Measurements from ENCODE around the gene KAZN. TPM values are rescaled to one million over a fixed set of nuclear protein-coding genes. Genes with fewer than 3 reads are reported as not detected.

The KAZN gene
- total and polyA plus RNA-seq, 11 donors: 0.65 to 6.5 (median 2.3) TPM

DNA sequence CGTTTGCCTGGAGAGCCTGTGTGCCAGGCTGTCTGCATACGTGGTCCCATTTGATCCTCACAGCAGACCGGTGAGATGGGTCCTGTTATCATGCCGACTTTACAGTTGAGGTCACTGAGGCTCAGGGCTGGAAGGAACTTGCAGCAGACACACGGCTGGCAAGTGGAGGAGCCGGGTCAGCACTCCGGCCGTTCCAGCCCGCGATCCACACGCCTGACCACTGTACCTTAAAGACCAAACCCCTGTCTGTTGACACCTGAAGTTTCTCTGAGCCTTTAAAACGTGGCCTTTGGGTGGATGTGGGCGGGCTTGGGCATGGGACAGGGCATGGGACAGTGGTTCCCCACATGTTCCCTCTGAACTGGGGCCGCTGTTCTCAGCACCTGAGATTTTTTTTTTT lies 383.5 kb downstream of the KAZN start:
- 90 to 97% (median 93%) methylated on average over 14 of the region's 14 CpGs for WGBS, 4 donors
- no peak for TF ChIP-seq POLR2A (IDR thresholded peaks at IDR 0.05)
- TF ChIP-seq, protein P1, sequence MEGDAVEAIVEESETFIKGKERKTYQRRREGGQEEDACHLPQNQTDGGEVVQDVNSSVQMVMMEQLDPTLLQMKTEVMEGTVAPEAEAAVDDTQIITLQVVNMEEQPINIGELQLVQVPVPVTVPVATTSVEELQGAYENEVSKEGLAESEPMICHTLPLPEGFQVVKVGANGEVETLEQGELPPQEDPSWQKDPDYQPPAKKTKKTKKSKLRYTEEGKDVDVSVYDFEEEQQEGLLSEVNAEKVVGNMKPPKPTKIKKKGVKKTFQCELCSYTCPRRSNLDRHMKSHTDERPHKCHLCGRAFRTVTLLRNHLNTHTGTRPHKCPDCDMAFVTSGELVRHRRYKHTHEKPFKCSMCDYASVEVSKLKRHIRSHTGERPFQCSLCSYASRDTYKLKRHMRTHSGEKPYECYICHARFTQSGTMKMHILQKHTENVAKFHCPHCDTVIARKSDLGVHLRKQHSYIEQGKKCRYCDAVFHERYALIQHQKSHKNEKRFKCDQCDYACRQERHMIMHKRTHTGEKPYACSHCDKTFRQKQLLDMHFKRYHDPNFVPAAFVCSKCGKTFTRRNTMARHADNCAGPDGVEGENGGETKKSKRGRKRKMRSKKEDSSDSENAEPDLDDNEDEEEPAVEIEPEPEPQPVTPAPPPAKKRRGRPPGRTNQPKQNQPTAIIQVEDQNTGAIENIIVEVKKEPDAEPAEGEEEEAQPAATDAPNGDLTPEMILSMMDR (IDR thresholded peaks at IDR 0.05): no peak
- Histone ChIP-seq H3K27me3 (no peaks in the 10 kb centered on the region), H3K4me1 (no peaks in the 10 kb centered on the region), H3K36me3 (no peaks in the 10 kb centered on the region), H3K27ac (no peak overlapping the region), H3K9me3 (no peaks in the 10 kb centered on the region), H3K4me3 (no peak overlapping the region)
- ATAC-seq (no peak), DNase-seq (no peak)
- intact Hi-C loops (cut with DNase I): no loop called here

DNA sequence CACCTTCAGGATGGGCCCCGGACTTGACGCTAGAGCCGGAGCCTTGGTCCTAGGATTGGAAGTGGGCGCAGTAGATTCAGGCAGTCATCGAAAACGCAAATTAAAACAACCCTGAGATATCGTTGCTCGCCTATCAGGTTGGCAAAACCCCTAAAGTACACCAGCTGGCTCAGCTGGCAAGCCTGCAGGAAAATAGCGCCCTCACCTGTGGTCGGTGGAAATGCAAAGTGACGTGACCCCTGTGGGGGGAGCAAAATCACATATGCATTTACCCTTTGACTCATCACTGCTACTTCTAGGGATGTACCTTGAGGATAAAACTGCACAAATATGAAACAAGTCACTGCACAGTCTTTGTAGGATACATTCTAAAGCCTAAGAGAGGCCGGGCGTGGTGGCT lies 384.8 kb downstream of the KAZN start:
- H3K4me3 ChIP-seq: no peak overlapping the region
- DNase-seq: no peak
- H3K27ac ChIP-seq: no peak overlapping the region
- TF ChIP-seq, protein P1 (IDR thresholded peaks at IDR 0.05): no peak
- no peak for TF ChIP-seq POLR2A (IDR thresholded peaks at IDR 0.05)
- no peaks in the 10 kb centered on the region for H3K9me3 ChIP-seq
- no peaks in the 10 kb centered on the region for H3K36me3 ChIP-seq
- intact Hi-C loops (cut with DNase I): no loop called here
- ATAC-seq: no peak
- WGBS, 4 donors: 91 to 92% (median 91%) methylated on average over 13 of the region's 13 CpGs
- no peaks in the 10 kb centered on the region for H3K27me3 ChIP-seq
- peaks cover 0 to 6% (median 0%) of the 10 kb centered on the region in 12 donors for H3K4me1 ChIP-seq

DNA sequence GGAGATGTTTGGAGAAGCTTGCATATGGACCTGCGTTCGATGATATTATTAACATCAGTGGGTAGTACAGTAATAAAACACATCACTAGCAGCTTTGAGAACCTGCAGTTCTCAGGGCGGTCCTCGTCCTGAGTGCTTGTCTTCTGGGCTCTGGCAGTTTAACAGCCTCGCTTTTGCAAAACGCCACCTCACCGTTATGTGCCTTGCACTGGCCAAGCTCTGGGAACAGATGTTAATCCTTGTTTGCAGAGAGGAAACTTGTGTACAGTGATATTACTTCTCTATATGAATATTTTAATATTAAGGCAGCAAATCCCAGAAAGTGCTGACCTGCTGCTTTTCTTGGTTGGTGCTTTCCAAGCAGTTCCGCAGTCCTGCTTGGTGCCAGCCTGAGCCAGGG lies 387.7 kb downstream of the KAZN start:
- ATAC-seq: no peak

DNA sequence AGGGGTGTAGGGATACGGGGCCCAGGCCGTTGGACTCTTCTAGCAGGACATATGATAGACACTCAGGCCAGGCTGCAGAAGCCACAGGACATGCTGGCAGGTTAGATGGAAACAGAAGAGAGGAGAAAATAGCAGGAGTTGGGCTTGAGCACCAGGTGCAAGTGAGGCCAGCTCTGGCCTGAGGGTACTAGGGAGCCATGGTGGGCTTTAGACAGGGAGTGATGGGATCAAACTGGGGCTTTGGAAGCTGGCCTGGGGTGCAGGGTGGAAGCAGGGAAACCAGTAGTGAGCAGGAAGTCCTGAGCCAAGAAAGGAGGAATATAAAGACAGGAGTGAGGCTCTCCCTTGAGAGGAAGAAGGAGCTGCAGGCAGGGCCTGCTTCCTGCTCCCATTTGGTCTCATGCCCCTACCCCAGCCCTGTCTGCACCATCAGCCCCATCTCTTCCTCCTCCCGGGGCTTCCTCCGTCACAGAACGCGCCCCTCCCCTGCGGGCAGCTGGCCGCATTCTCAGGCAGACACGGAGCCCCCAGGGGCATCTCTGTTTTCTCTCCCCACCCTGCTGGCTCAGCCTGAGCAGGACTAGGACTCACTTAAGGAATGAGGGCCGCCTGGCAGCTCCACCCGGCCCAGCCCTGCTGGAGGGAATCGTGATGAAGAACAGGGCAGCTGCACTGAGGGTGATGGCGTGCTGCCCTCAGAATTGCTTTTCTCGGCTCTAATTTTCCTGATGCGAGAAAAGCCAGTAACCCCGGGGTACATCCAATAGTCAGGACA lies 389.5 kb downstream of the KAZN start:
- intact Hi-C loops (cut with DNase I): no loop called here
- DNase-seq (peak in 2 of 5 donors; percentile 32 to 72), ATAC-seq (peak; percentile 45 to 79 (median 61))
- TF ChIP-seq POLR2A (IDR thresholded peaks at IDR 0.05): no peak
- TF ChIP-seq, protein P1 (IDR thresholded peaks at IDR 0.05): no peak
- no peak overlapping the region for H3K4me3 ChIP-seq
- peak overlapping the region in 1 of 12 donors; percentile 11 for H3K27ac ChIP-seq
- peaks cover 0 to 9% (median 0%) of the 10 kb centered on the region in 12 donors for H3K4me1 ChIP-seq
- 43 to 48% (median 46%) methylated on average over 15 to 16 of the region's 16 CpGs for WGBS, 4 donors
- no peaks in the 10 kb centered on the region for H3K9me3 ChIP-seq
- H3K36me3 ChIP-seq: no peaks in the 10 kb centered on the region
- H3K27me3 ChIP-seq: no peaks in the 10 kb centered on the region

More for the DNA sequence above, 387.7 kb downstream of the KAZN start:
- no peak overlapping the region for H3K4me3 ChIP-seq
- no peaks in the 10 kb centered on the region for H3K9me3 ChIP-seq
- peaks cover 0 to 9% (median 0%) of the 10 kb centered on the region in 12 donors for H3K4me1 ChIP-seq
- H3K27me3 ChIP-seq: no peaks in the 10 kb centered on the region
- no peak for TF ChIP-seq POLR2A (IDR thresholded peaks at IDR 0.05)
- TF ChIP-seq, protein P1 (IDR thresholded peaks at IDR 0.05): no peak
- no peaks in the 10 kb centered on the region for H3K36me3 ChIP-seq
- intact Hi-C loops (cut with DNase I): no loop called here
- 91 to 95% (median 94%) methylated on average over 8 of the region's 8 CpGs for WGBS, 4 donors
- peak in 1 of 5 donors; percentile 3 for DNase-seq
- no peak overlapping the region for H3K27ac ChIP-seq
